Fibroblast of lung (primary cell): ENCODE data around the gene INPP5A. TPM values are rescaled to one million over a fixed set of nuclear protein-coding genes. Genes with fewer than 3 reads are reported as not detected.

Source experiments
- DNase-seq, 2 donors: peaks; one replicate each; pipeline versions ENCODE4 v3.0.0 to v3.0.0-alpha.2; 2010; ENCODE audit warnings: low read depth in 2 of 2
- H2AFZ ChIP-seq: 2 replicates; pipeline ENCODE4 v1.5.1; 2012; ENCODE audit warnings: low read length, control low read depth, inconsistent platforms
- H3K27ac ChIP-seq: 2 replicates; pipeline ENCODE4 v1.5.1; 2011; ENCODE audit warnings: low read length, control low read depth; ENCODE audit not compliant: insufficient read depth
- H3K27me3 ChIP-seq: 2 replicates; pipeline ENCODE4 v1.5.1; 2011; ENCODE audit warnings: mild to moderate bottlenecking, low read length; ENCODE audit not compliant: control insufficient read depth, insufficient read depth
- H3K36me3 ChIP-seq: 2 replicates; pipeline ENCODE4 v1.5.1; 2011; ENCODE audit warnings: low read length; ENCODE audit not compliant: control insufficient read depth, insufficient read depth
- H3K4me1 ChIP-seq: 2 replicates; pipeline ENCODE4 v1.5.1; 2011; ENCODE audit warnings: low read length; ENCODE audit not compliant: control insufficient read depth, insufficient read depth; ENCODE audit errors: extremely low read depth
- H3K4me2 ChIP-seq: 2 replicates; pipeline ENCODE4 v1.5.1; 2011; ENCODE audit warnings: low read length, control low read depth; ENCODE audit not compliant: insufficient read depth; ENCODE audit errors: extremely low read depth
- H3K4me3 ChIP-seq, 4 experiments: fragments of 200-600 bp in 1 of 4; sonication (generic) in 1 of 4; replicated peaks in 1 of 4; 2 replicates each; pipeline ENCODE4 v1.5.1; 2011 to 2016; ENCODE audit warnings: low read length in 4 of 4, low read depth in 3 of 4, mild to moderate bottlenecking in 3 of 4, control low read depth in 2 of 4, inconsistent platforms in 1 of 4, mixed read lengths in 1 of 4; ENCODE audit not compliant: insufficient read depth in 1 of 4; ENCODE audit errors: control extremely low read depth in 1 of 4
- H3K79me2 ChIP-seq: 2 replicates; pipeline ENCODE4 v1.5.1; 2012; ENCODE audit warnings: mild to moderate bottlenecking, low read length, inconsistent platforms; ENCODE audit not compliant: control insufficient read depth, insufficient read depth
- H3K9ac ChIP-seq: 2 replicates; pipeline ENCODE4 v1.5.1; 2011; ENCODE audit warnings: mild to moderate bottlenecking, low read length, control low read depth; ENCODE audit not compliant: insufficient read depth
- H3K9me3 ChIP-seq: 2 replicates; pipeline ENCODE4 v1.5.1; 2012; ENCODE audit warnings: low read depth, low read length; ENCODE audit not compliant: control insufficient read depth, insufficient read depth
- H4K20me1 ChIP-seq: 2 replicates; pipeline ENCODE4 v1.5.1; 2011; ENCODE audit warnings: low read length; ENCODE audit not compliant: control insufficient read depth, insufficient read depth; ENCODE audit errors: extremely low read depth
- CTCF ChIP-seq, 2 donors: IDR thresholded peaks in 1 of 2; conservative IDR thresholded peaks in 1 of 2; 1 replicate in 1 of 2; 2 replicates in 1 of 2; pipeline ENCODE4 v1.5.1; 2011 to 2012; ENCODE audit warnings: low read length in 2 of 2, control low read depth in 1 of 2, inconsistent platforms in 1 of 2, low read depth in 1 of 2, mild to moderate bottlenecking in 1 of 2
- EZH2 ChIP-seq: IDR thresholded peaks from 2 replicates; pipeline ENCODE4 v1.5.1; 2012; ENCODE audit warnings: low read length, control low read depth, mild to moderate bottlenecking; ENCODE audit errors: missing control alignments
- polyA plus RNA-seq, 2 donors: library from polyadenylated mRNA; depleted of rRNA in 1 of 2; stranded (reverse) in 1 of 2; unstranded in 1 of 2; fragments of >200 nt; gene quantifications; 2 replicates each; pipeline ENCODE4 v1.2.1, GENCODE V29; 2011 to 2012; ENCODE audit warnings: missing spikeins in 1 of 2
- total RNA-seq: library from RNA; depleted of rRNA; stranded (reverse); fragments of >200 nt; gene quantifications from 2 replicates; pipeline ENCODE4 v1.2.1, GENCODE V29; 2014

INPP5A gene
- total and polyA plus RNA-seq, 2 donors (not counting 1 experiment from before 2014, with no cell fraction given): 24.6 to 39.9 TPM

DNA sequence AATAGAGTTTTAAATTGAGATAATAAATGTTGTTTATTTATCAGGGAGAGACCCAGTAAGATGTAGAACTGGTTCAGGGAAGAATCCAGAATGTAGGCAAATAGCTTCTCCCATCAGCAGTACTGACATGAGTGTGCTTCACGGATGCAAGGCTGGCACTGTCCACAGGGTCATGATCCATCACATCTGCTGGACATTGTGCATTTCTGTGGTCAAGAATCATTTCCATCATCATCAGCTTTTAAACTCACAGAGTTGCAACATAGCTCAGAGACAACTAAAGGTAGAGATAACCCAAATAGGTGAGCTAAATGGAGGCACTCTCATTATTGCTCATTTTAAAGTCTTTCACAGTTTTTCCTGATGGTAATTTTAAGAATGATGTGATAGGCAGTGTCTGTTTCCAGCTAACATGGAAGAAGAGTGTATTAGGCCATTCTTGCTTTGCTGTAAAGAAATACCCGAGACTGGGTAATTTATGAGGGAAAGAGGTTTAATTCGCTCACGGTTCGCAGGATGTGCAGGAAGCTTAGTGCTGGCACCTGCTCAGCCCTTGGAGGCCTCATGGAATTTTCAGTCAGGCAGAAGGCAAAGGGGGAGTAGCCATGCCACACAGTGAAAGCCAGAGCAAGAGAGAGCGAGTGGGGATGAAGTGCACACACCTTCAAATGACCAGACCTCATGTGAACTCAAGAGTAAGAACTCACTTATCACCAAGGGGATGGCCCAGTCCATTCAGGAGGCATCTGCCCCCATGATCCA is 80.8 kb downstream of the INPP5A start:
- no peaks in the 10 kb centered on the region for H3K9me3 ChIP-seq
- no peak overlapping the region for H2AFZ ChIP-seq
- TF ChIP-seq EZH2: no peak
- no peak for TF ChIP-seq CTCF (conservative IDR thresholded peaks at IDR 0.05 in 1 of 2, IDR thresholded peaks at IDR 0.05 in 1 of 2; ENCODE audit: low read depth in 1 of 2, low read length in 2 of 2)
- H3K4me2 ChIP-seq: no peak overlapping the region
- H4K20me1 ChIP-seq: peaks cover 3% of the 10 kb centered on the region
- H3K36me3 ChIP-seq: no peaks in the 10 kb centered on the region
- no peaks in the 10 kb centered on the region for H3K79me2 ChIP-seq
- H3K9ac ChIP-seq: no peak overlapping the region
- DNase-seq: peak; percentile 24 to 34
- no peak overlapping the region for H3K4me3 ChIP-seq
- H3K4me1 ChIP-seq: no peaks in the 10 kb centered on the region
- no peak overlapping the region for H3K27ac ChIP-seq
- no peaks in the 10 kb centered on the region for H3K27me3 ChIP-seq

DNA sequence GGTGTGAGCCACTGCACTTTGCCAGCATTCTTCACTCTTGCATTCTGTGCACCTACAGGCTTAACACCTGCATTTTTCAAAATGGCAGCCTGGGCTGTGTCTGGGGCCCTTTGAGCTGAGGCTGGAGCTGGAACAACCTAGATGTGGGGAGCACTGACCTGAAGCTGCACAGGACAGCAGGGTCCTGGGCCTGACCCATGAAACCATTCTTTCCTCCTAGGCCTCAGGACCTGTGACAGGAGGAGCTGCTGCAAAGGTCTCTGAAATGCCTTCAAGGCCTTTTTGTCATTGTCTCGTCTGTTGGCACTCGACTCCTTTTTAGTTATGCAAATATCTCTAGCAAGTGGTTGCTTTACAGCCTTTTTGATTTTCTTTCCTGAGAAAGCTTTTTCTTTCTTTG is 82.3 kb downstream of the INPP5A start:
- Histone ChIP-seq H3K9ac (no peak overlapping the region), H3K36me3 (no peaks in the 10 kb centered on the region), H2AFZ (no peak overlapping the region), H4K20me1 (peaks cover 3% of the 10 kb centered on the region), H3K4me1 (no peaks in the 10 kb centered on the region), H3K27ac (no peak overlapping the region), H3K79me2 (no peaks in the 10 kb centered on the region), H3K4me2 (no peak overlapping the region), H3K9me3 (no peaks in the 10 kb centered on the region), H3K4me3 (no peak overlapping the region), H3K27me3 (no peaks in the 10 kb centered on the region)
- TF ChIP-seq CTCF (conservative IDR thresholded peaks at IDR 0.05 in 1 of 2, IDR thresholded peaks at IDR 0.05 in 1 of 2; ENCODE audit: low read depth in 1 of 2, low read length in 2 of 2): no peak
- TF ChIP-seq EZH2: no peak
- no peak for DNase-seq

- DNase-seq: no peak
- Histone ChIP-seq H3K9me3 (no peaks in the 10 kb centered on the region), H3K4me1 (peaks cover 13% of the 10 kb centered on the region), H3K79me2 (no peaks in the 10 kb centered on the region), H3K27ac (no peak overlapping the region), H3K9ac (no peak overlapping the region), H3K4me3 (no peak overlapping the region), H2AFZ (no peak overlapping the region), H3K27me3 (no peaks in the 10 kb centered on the region), H4K20me1 (peaks cover 3% of the 10 kb centered on the region), H3K4me2 (no peak overlapping the region), H3K36me3 (no peaks in the 10 kb centered on the region)
- TF ChIP-seq CTCF (conservative IDR thresholded peaks at IDR 0.05 in 1 of 2, IDR thresholded peaks at IDR 0.05 in 1 of 2; ENCODE audit: low read depth in 1 of 2, low read length in 2 of 2) (no peak), EZH2 (no peak)
These were observed 86.7 kb downstream of the INPP5A start for GRCh38 chr10:132624061-132624846.
